ENCODE measurements around the gene ZBTB47.

DNA sequence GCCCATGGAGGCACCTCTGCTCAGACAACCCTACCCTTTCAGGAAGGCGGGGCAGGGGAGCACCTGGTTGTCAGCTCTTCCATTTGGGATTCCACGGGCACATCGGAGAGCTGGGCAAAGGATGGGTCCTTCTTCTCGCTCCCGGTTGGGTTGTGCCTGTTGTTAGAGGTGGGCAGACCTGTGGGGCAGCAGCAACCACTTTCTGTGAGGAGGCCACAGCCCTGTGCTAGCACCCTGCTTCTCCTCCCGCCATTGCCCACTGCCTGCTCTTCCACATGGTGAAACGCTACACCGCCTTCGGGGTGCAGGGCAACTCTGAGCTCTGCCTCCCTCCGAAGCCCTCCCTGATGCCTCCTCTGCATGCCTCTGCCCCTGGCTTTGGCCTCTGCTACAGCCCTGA lies 56.1 kb downstream of the ZBTB47 start:
- no peak for TF ChIP-seq TAF1 (IDR thresholded peaks at IDR 0.05; ENCODE audit: borderline replicate concordance, low read depth, low read length)
- no peak for TF ChIP-seq POLR2A (IDR thresholded peaks at IDR 0.05; ENCODE audit: low read depth, low read length)
